Body of pancreas (tissue), 4 donors: ENCODE data around the gene ZNHIT6. TPM values are rescaled to one million over a fixed set of nuclear protein-coding genes. Genes with fewer than 3 reads are reported as not detected.

ENCODE experiments used
- ATAC-seq: fragments of 150-250 bp; one replicate; pipeline ENCODE4 v1.9.1; 2016
- DNase-seq, 4 donors: peaks; one replicate each; pipeline ENCODE4 v3.0.0-alpha.2; 2019
- H3K27ac ChIP-seq, 4 donors: fragments of 200-600 bp; sonication (generic); 1 replicate in 3 of 4; 2 replicates in 1 of 4; pipeline versions ENCODE4 v1.5.1 to v1.6.1; 2016 to 2019; ENCODE audit warnings: mild to moderate bottlenecking in 1 of 4, mixed read lengths in 1 of 4, moderate library complexity in 1 of 4
- H3K27me3 ChIP-seq, 2 donors: fragments of 200-600 bp; sonication (generic); one replicate each; pipeline ENCODE4 v1.6.0; 2016; ENCODE audit warnings: mild to moderate bottlenecking in 1 of 2
- H3K36me3 ChIP-seq, 2 donors: fragments of 200-600 bp; sonication (generic); replicated peaks in 1 of 2; 2 replicates each; pipeline ENCODE4 v1.5.1; 2016; ENCODE audit warnings: low read depth in 2 of 2; ENCODE audit not compliant: insufficient read depth in 1 of 2
- H3K4me1 ChIP-seq: fragments of 200-600 bp; sonication (generic); one replicate; pipeline ENCODE4 v1.6.0; 2016
- H3K4me3 ChIP-seq, 2 donors: fragments of 200-600 bp; sonication (generic); 1 replicate in 1 of 2; 2 replicates in 1 of 2; pipeline ENCODE4 v1.5.1; 2016 to 2019
- H3K9me3 ChIP-seq, 3 donors: fragments of 200-600 bp; sonication (generic); 1 replicate in 2 of 3; 2 replicates in 1 of 3; pipeline ENCODE4 v1.5.1; 2016
- CTCF ChIP-seq, 7 experiments: fragments of 450-650 bp in 4 of 7; fragments of 200-600 bp in 3 of 7; sonication (generic) in 3 of 7; IDR thresholded peaks; one replicate each; pipeline ENCODE4 v1.5.1; 2016 to 2019; ENCODE audit warnings: antibody characterized with exemption in 7 of 7
- POLR2A ChIP-seq, 3 donors: fragments of 450-650 bp; IDR thresholded peaks; one replicate each; pipeline ENCODE4 v1.6.1; 2016; ENCODE audit warnings: antibody characterized with exemption in 3 of 3, mild to moderate bottlenecking in 2 of 3
- WGBS, 2 donors: methylation state at CpG; one replicate each; pipeline ENCODE4 v1.1.5; 2017; 5-methylcytosine and 5-hydroxymethylcytosine counted together
- intact Hi-C: fragments of 100-400 bp; cut with DNase I; formaldehyde crosslinking; loops from one replicate; pipeline ENCODE4 v1.15.1; 2023
- total RNA-seq, 2 donors: library from RNA; depleted of rRNA; stranded (reverse); fragments of >200 nt; gene quantifications; one replicate each; pipeline ENCODE4 v1.1.0, GENCODE V29; 2016

ZNHIT6 gene
- total RNA-seq, 2 donors from 2014 or later = 4.9 to 6.5 TPM

GRCh38 chr1:85602571-85602970 lies 105.7 kb downstream of the ZNHIT6 start:
- Histone ChIP-seq H3K9me3 (no peaks in the 10 kb centered on the region), H3K4me3 (no peak overlapping the region), H3K27ac (no peak overlapping the region), H3K36me3 (no peaks in the 10 kb centered on the region), H3K27me3 (no peaks in the 10 kb centered on the region), H3K4me1 (peaks cover 24% of the 10 kb centered on the region)
- 90 to 91% methylated on average over 4 of the region's 4 CpGs for WGBS, 2 donors
- DNase-seq (no peak), ATAC-seq (no peak)
- TF ChIP-seq CTCF (IDR thresholded peaks at IDR 0.05) (no peak), POLR2A (IDR thresholded peaks at IDR 0.05) (no peak)
- intact Hi-C loops = no loop called here

DNA sequence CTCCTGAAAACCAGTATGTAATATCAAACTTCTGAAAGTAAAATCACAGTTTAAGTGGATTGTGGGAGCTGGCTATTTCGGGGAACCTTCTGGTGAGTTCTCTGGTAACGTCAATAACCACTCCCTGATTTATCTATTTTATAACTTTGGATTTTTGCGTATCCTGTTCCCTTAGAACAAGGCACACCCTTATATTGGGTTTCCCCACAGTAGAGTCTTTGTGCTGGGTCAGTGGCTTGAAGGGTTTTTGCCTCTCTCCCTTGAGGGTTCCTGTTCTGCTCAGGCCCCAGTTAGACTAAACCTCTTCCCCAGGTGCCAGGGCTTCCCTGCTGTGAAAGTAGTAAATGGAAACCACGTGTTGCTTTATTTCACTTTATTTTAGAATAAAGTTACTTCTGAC lies 106.3 kb downstream of the ZNHIT6 start:
- Histone ChIP-seq H3K4me3 (no peak overlapping the region), H3K27ac (no peak overlapping the region), H3K27me3 (no peaks in the 10 kb centered on the region), H3K36me3 (no peaks in the 10 kb centered on the region), H3K4me1 (peaks cover 21% of the 10 kb centered on the region), H3K9me3 (no peaks in the 10 kb centered on the region)
- WGBS, 2 donors = 66 to 80% methylated on average over 4 of the region's 4 CpGs
- TF ChIP-seq POLR2A (IDR thresholded peaks at IDR 0.05) (no peak), CTCF (IDR thresholded peaks at IDR 0.05) (no peak)
- ATAC-seq = no peak
- intact Hi-C loops = no loop called here
- DNase-seq = no peak

DNA sequence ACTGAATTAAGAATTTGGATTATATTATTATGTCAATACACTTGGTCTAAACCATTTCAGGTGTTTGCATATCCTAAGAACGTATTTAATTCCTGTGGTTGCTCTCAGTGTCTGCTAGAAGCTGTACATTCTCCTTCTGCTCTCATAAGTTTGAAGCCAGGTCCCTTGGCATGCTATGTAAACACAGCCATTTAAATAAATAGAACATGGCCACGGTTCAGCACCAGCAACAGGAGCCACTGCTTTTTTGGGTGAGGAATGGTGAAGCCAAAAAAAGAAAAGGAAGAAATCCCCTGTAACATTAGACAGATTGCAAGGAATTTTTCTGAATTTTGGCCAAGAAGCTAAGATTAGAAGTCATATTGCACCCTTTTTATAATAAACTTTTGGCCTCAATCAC lies 108.6 kb downstream of the ZNHIT6 start:
- no peaks in the 10 kb centered on the region for H3K4me1 ChIP-seq
- H3K27ac ChIP-seq = no peak overlapping the region
- no peaks in the 10 kb centered on the region for H3K9me3 ChIP-seq
- H3K27me3 ChIP-seq = no peaks in the 10 kb centered on the region
- no peaks in the 10 kb centered on the region for H3K36me3 ChIP-seq
- no peak overlapping the region for H3K4me3 ChIP-seq
- intact Hi-C loops = no loop called here
- ATAC-seq = no peak
- 24 to 28% methylated on average over 2 of the region's 2 CpGs for WGBS, 2 donors
- TF ChIP-seq POLR2A (IDR thresholded peaks at IDR 0.05) (no peak), CTCF (IDR thresholded peaks at IDR 0.05) (no peak)
- DNase-seq = no peak

Other genes with a start within 250 kb of the ZNHIT6 start
- gene DDAH1, start 243.3 kb downstream of the ZNHIT6 start, total RNA-seq = 10 to 100 TPM; 11.2 to 31.4 TPM
- gene CCN1, start 127.7 kb downstream of the ZNHIT6 start, total RNA-seq = 100 to 1,000 TPM in 1 of 2 donors, 10 to 100 TPM in 1; 63.3 to 135 TPM